WTC11 (cell line): ENCODE results near the gene BCKDHA. TPM values are rescaled to one million over a fixed set of nuclear protein-coding genes. Genes with fewer than 3 reads are reported as not detected.

ENCODE experiments used
- ATAC-seq: fragments of 200-7000 bp; cut with Tn5 transposase; 2 replicates; pipeline ENCODE4 v1.10.0; 2021; ENCODE audit warnings: mild to moderate bottlenecking, moderate library complexity
- CTCF ChIA-PET: fragments of 300-600 bp; sonication (Branson Sonifier 250); formaldehyde crosslinking; loops from one replicate; lab custom pipeline; 2021; ENCODE audit warnings: antibody characterized with exemption; lab: Charles Lee
- POLR2A ChIA-PET: fragments of 350-600 bp; sonication (Branson Sonifier 250); formaldehyde crosslinking; loops from one replicate; lab custom pipeline; 2021; ENCODE audit warnings: antibody characterized with exemption; lab: Charles Lee
- DNase-seq: peaks from one replicate; pipeline ENCODE4 v3.0.0; 2021; ENCODE audit warnings: low spot score
- H3K27ac Mint-ChIP-seq: 2 replicates; pipeline ENCODE4 v1.8.0; 2021; ENCODE audit warnings: mixed read lengths
- H3K27me3 Mint-ChIP-seq: 2 replicates; pipeline ENCODE4 v1.8.0; 2021; ENCODE audit warnings: low read depth, mild to moderate bottlenecking, moderate library complexity, mixed read lengths
- H3K36me3 Mint-ChIP-seq: 2 replicates; pipeline ENCODE4 v1.8.0; 2021; ENCODE audit warnings: mixed read lengths
- H3K4me1 Mint-ChIP-seq: 2 replicates; pipeline ENCODE4 v1.8.0; 2022; ENCODE audit warnings: mixed read lengths
- H3K4me3 Mint-ChIP-seq: 2 replicates; pipeline ENCODE4 v1.8.0; 2021; ENCODE audit warnings: mild to moderate bottlenecking, moderate library complexity, mixed read lengths
- H3K9me3 Mint-ChIP-seq: 2 replicates; pipeline ENCODE4 v1.8.0; 2021; ENCODE audit warnings: mixed read lengths
- CREM ChIP-seq: sonication (generic); formaldehyde crosslinking; IDR thresholded peaks from 2 replicates; pipeline ENCODE4 v1.8.1; 2022; ENCODE audit warnings: mild to moderate bottlenecking, missing genetic modification reagents, moderate library complexity
- CTCF ChIP-seq: fragments of 200-600 bp; IDR thresholded peaks from 2 replicates; pipeline ENCODE4 v1.8.0; 2022; ENCODE audit warnings: antibody characterized with exemption
- E2F5 ChIP-seq: sonication (generic); formaldehyde crosslinking; IDR thresholded peaks from 2 replicates; pipeline ENCODE4 v1.8.1; 2022; ENCODE audit warnings: mild to moderate bottlenecking, moderate library complexity, missing genetic modification reagents
- ETV6 ChIP-seq: sonication (generic); formaldehyde crosslinking; IDR thresholded peaks from 2 replicates; pipeline ENCODE4 v1.8.1; 2022; ENCODE audit warnings: mild to moderate bottlenecking, missing genetic modification reagents
- FOXK1 ChIP-seq: sonication (generic); formaldehyde crosslinking; IDR thresholded peaks from 2 replicates; pipeline ENCODE4 v1.8.0; 2022; ENCODE audit warnings: mild to moderate bottlenecking, moderate library complexity, missing genetic modification reagents
- FOXP1 ChIP-seq: sonication (generic); formaldehyde crosslinking; IDR thresholded peaks from 2 replicates; pipeline ENCODE4 v1.8.0; 2022; ENCODE audit warnings: missing genetic modification reagents, mild to moderate bottlenecking, moderate library complexity, borderline replicate concordance
- FOXP4 ChIP-seq: sonication (generic); formaldehyde crosslinking; IDR thresholded peaks from 2 replicates; pipeline ENCODE4 v1.8.0; 2022; ENCODE audit warnings: mild to moderate bottlenecking, missing genetic modification reagents
- HMGXB4 ChIP-seq: sonication (generic); formaldehyde crosslinking; IDR thresholded peaks from 2 replicates; pipeline ENCODE4 v1.8.1; 2023; ENCODE audit warnings: mild to moderate bottlenecking, moderate library complexity, missing genetic modification reagents
- MAX ChIP-seq: sonication (generic); formaldehyde crosslinking; IDR thresholded peaks from 2 replicates; pipeline ENCODE4 v1.8.0; 2022; ENCODE audit warnings: mild to moderate bottlenecking, missing genetic modification reagents
- NFATC4 ChIP-seq: fragments of 250-450 bp; sonication (Bioruptor Pico); IDR thresholded peaks from 2 replicates; pipeline ENCODE4 v1.9.0; 2021; ENCODE audit warnings: mild to moderate bottlenecking
- RELA ChIP-seq: sonication (generic); formaldehyde crosslinking; IDR thresholded peaks from 2 replicates; pipeline ENCODE4 v1.8.1; 2022; ENCODE audit warnings: missing genetic modification reagents, mild to moderate bottlenecking, borderline replicate concordance
- USF2 ChIP-seq: sonication (generic); formaldehyde crosslinking; IDR thresholded peaks from 2 replicates; pipeline ENCODE4 v1.8.1; 2023; ENCODE audit warnings: mild to moderate bottlenecking, missing genetic modification reagents, moderate library complexity
- ZNF317 ChIP-seq: sonication (generic); formaldehyde crosslinking; IDR thresholded peaks from 2 replicates; pipeline ENCODE4 v1.8.1; 2023; ENCODE audit warnings: low read depth, mild to moderate bottlenecking, moderate library complexity, missing genetic modification reagents, borderline replicate concordance
- ZNF425 ChIP-seq: fragments of 250-450 bp; sonication (Bioruptor Pico); conservative IDR thresholded peaks from 2 replicates; pipeline ENCODE4 v1.9.0; 2021; ENCODE audit warnings: mild to moderate bottlenecking
- total RNA-seq: library from RNA; stranded (reverse); gene quantifications from 3 replicates; pipeline ENCODE4 v1.2.3, GENCODE V29; 2021

Gene BCKDHA
- total RNA-seq, 1 experiment from 2014 or later = 18.8 TPM

GRCh38 chr19:41352609-41353465, 44.8 kb upstream of the BCKDHA start:
- ATAC-seq (peak; percentile 39), DNase-seq (peak; percentile 75)
- H3K27me3 Mint-ChIP-seq = peaks cover 58% of the 10 kb centered on the region
- POLR2A ChIA-PET = interaction anchor here (0.8 to 1.0 kb wide), 2 partner anchors 11 to 25 kb away, joined by 4 read pairs; partner anchors contain the start of gene B9D2
- H3K36me3 Mint-ChIP-seq = no peaks in the 10 kb centered on the region
- TF ChIP-seq ZNF425 (CRISPR knock-in tag) = no peak
- TF ChIP-seq CTCF = no peak
- 0 out of 2 replicates have a peak, but pooled peaks have one; percentile 23 for TF ChIP-seq ZNF317
- TF ChIP-seq MAX (CRISPR knock-in tag) = peak; percentile 43; the same call in 1 of the 2 replicates
- peak; percentile 95 for TF ChIP-seq HMGXB4
- peak; percentile 17; the same call in 1 of the 2 replicates for TF ChIP-seq FOXP1 (CRISPR knock-in tag)
- TF ChIP-seq CREM = 0 out of 2 replicates have a peak, but pooled peaks have one; percentile 38
- peak; percentile 65; the same call in 1 of the 2 replicates for TF ChIP-seq FOXP4 (CRISPR knock-in tag)
- peak; percentile 80; the same call in 1 of the 2 replicates for TF ChIP-seq ETV6
- peak; percentile 15; the same call in 1 of the 2 replicates for TF ChIP-seq FOXK1
- TF ChIP-seq RELA (CRISPR knock-in tag) = peak; percentile 31; the same call in 1 of the 2 replicates
- no peak for TF ChIP-seq USF2 (CRISPR knock-in tag)
- TF ChIP-seq E2F5 (CRISPR knock-in tag) = peak; percentile 47; the same call in 1 of the 2 replicates
- TF ChIP-seq NFATC4 = no peak
- H3K4me1 Mint-ChIP-seq = peaks cover 18% of the 10 kb centered on the region
- peak overlapping the region; percentile 89 for H3K4me3 Mint-ChIP-seq
- CTCF ChIA-PET = interaction anchor here (0.7 to 6.2 kb wide), 29 partner anchors 11 to 507 kb away, joined by 3 to 103 read pairs (median 6); partner anchors contain the start of genes B3GNT8, B9D2, CCDC97 and DMAC2
- no peaks in the 10 kb centered on the region for H3K9me3 Mint-ChIP-seq
- no peak overlapping the region for H3K27ac Mint-ChIP-seq
